Neuronal stem cell (in vitro differentiated cells): ENCODE results near the gene ATG16L2.

ENCODE experiments used
- DNase-seq: peaks from one replicate; pipeline ENCODE4 v3.0.0-alpha.2; 2013; ENCODE audit warnings: low spot score
- H2AFZ ChIP-seq: one replicate; pipeline ENCODE4 v1.6.1; 2013; ENCODE audit warnings: mild to moderate bottlenecking, low read length, inconsistent platforms
- H2AK5ac ChIP-seq: 2 replicates; pipeline ENCODE4 v1.6.1; 2013; ENCODE audit warnings: low read depth, mild to moderate bottlenecking, inconsistent platforms, low read length, moderate library complexity, mixed read lengths
- H2BK120ac ChIP-seq: 2 replicates; pipeline ENCODE4 v1.6.1; 2013; ENCODE audit warnings: low read depth, mild to moderate bottlenecking, inconsistent platforms, low read length, moderate library complexity, mixed read lengths
- H2BK12ac ChIP-seq: one replicate; pipeline ENCODE4 v1.6.1; 2013; ENCODE audit warnings: low read length, inconsistent platforms
- H2BK15ac ChIP-seq: 2 replicates; pipeline ENCODE4 v1.6.1; 2013; ENCODE audit warnings: mild to moderate bottlenecking, low read length, inconsistent platforms, mixed read lengths
- H2BK5ac ChIP-seq: one replicate; pipeline ENCODE4 v1.6.1; 2013; ENCODE audit warnings: inconsistent platforms, mild to moderate bottlenecking, low read length, moderate library complexity
- H3K14ac ChIP-seq: one replicate; pipeline ENCODE4 v1.6.1; 2013; ENCODE audit warnings: low read length, inconsistent platforms
- H3K18ac ChIP-seq: 2 replicates; pipeline ENCODE4 v1.6.1; 2013; ENCODE audit warnings: low read length, inconsistent platforms
- H3K23ac ChIP-seq: 2 replicates; pipeline ENCODE4 v1.6.1; 2013; ENCODE audit warnings: low read depth, mild to moderate bottlenecking, mixed read lengths, low read length, inconsistent platforms; ENCODE audit not compliant: poor library complexity
- H3K27ac ChIP-seq: replicated peaks from 3 replicates; pipeline ENCODE4 v1.5.1; 2013; ENCODE audit warnings: low read length, inconsistent platforms
- H3K27me3 ChIP-seq, 3 experiments: 2 replicates each; pipeline ENCODE4 v1.6.1; 2013; ENCODE audit warnings: low read length in 3 of 3, mild to moderate bottlenecking in 2 of 3, inconsistent platforms in 1 of 3, low read depth in 1 of 3, mixed read lengths in 1 of 3, moderate library complexity in 1 of 3; ENCODE audit not compliant: control insufficient read depth in 3 of 3, insufficient read depth in 3 of 3
- H3K36me3 ChIP-seq, 2 donors: replicated peaks in 1 of 2; 2 replicates each; pipeline ENCODE4 v1.6.1; 2013; ENCODE audit warnings: low read length in 2 of 2; ENCODE audit not compliant: control insufficient read depth in 2 of 2, insufficient read depth in 2 of 2
- H3K4ac ChIP-seq: 2 replicates; pipeline ENCODE4 v1.6.1; 2013; ENCODE audit warnings: inconsistent platforms, mild to moderate bottlenecking, low read length, moderate library complexity
- H3K4me1 ChIP-seq, 2 donors: 1 replicate in 1 of 2; 2 replicates in 1 of 2; pipeline ENCODE4 v1.6.1; 2013; ENCODE audit warnings: low read length in 2 of 2, low read depth in 1 of 2; ENCODE audit not compliant: control insufficient read depth in 2 of 2, insufficient read depth in 1 of 2
- H3K4me2 ChIP-seq: one replicate; pipeline ENCODE4 v1.6.1; 2013; ENCODE audit warnings: mild to moderate bottlenecking, low read length, inconsistent platforms; ENCODE audit not compliant: insufficient read depth, poor library complexity, severe bottlenecking
- H3K4me3 ChIP-seq, 2 donors: 2 replicates each; pipeline ENCODE4 v1.5.1; 2013; ENCODE audit warnings: low read length in 2 of 2, mild to moderate bottlenecking in 2 of 2, inconsistent platforms in 1 of 2, moderate library complexity in 1 of 2
- H3K79me1 ChIP-seq: one replicate; pipeline ENCODE4 v1.6.1; 2013; ENCODE audit warnings: low read depth, mild to moderate bottlenecking, inconsistent platforms, low read length, moderate library complexity
- H3K9ac ChIP-seq: one replicate; pipeline ENCODE4 v1.6.1; 2013; ENCODE audit warnings: mild to moderate bottlenecking, low read depth, low read length, inconsistent platforms; ENCODE audit not compliant: poor library complexity
- H3K9me3 ChIP-seq, 2 donors: replicated peaks in 1 of 2; 2 replicates each; pipeline versions ENCODE3 to v1.6.1; 2013; ENCODE audit warnings: low read length in 2 of 2, mild to moderate bottlenecking in 2 of 2, inconsistent platforms in 1 of 2, low read depth in 1 of 2, mixed read lengths in 1 of 2, moderate library complexity in 1 of 2; ENCODE audit not compliant: control insufficient read depth in 2 of 2, insufficient read depth in 1 of 2
- H4K8ac ChIP-seq: one replicate; pipeline ENCODE4 v1.6.1; 2013; ENCODE audit warnings: low read depth, mild to moderate bottlenecking, inconsistent platforms, low read length, moderate library complexity
- H4K91ac ChIP-seq: one replicate; pipeline ENCODE4 v1.6.1; 2013; ENCODE audit warnings: low read length, low read depth, mild to moderate bottlenecking, inconsistent platforms; ENCODE audit not compliant: poor library complexity
- WGBS, 2 donors: extraction: QIAGEN DNeasy Blood & Tissue Kit; methylation state at CpG; one replicate each; pipeline ENCODE4 v1.1.7; 2013; ENCODE audit warnings: missing lambda C conversion rate in 2 of 2, mixed read lengths in 1 of 2; ENCODE audit not compliant: insufficient read length in 2 of 2, insufficient replicate concordance in 1 of 2; ENCODE audit errors: extremely low coverage in 2 of 2; 5-methylcytosine and 5-hydroxymethylcytosine counted together

ATG16L2 gene

GRCh38 chr11:72774499-72774898 lies 39.7 kb upstream of the ATG16L2 start:
- Histone ChIP-seq H3K79me1 (no peaks in the 10 kb centered on the region), H3K9ac (no peak overlapping the region), H2BK15ac (no peak overlapping the region), H3K4me1 (peaks cover 7 to 12% of the 10 kb centered on the region in 2 donors), H2BK5ac (no peak overlapping the region), H4K91ac (no peak overlapping the region), H3K4me3 (no peak overlapping the region), H3K36me3 (no peaks in the 10 kb centered on the region), H3K27ac (no peak overlapping the region), H3K27me3 (peaks cover 0 to under 1% (median 0%) of the 10 kb centered on the region in 3 experiments), H3K14ac (peak overlapping the region; percentile 28), H2BK120ac (no peak overlapping the region), H3K23ac (no peak overlapping the region), H2AFZ (no peak overlapping the region), H3K9me3 (no peaks in the 10 kb centered on the region), H2AK5ac (no peak overlapping the region), H4K8ac (no peak overlapping the region), H2BK12ac (no peak overlapping the region), H3K18ac (no peak overlapping the region), H3K4ac (no peak overlapping the region), H3K4me2 (no peak overlapping the region)
- no CpG with 5 or more reads among the region's 6 CpGs for WGBS, 2 donors
- no peak for DNase-seq

GRCh38 chr11:72775288-72776110 lies 38.7 kb upstream of the ATG16L2 start:
- Histone ChIP-seq H3K4ac (no peak overlapping the region), H2BK5ac (no peak overlapping the region), H3K9me3 (no peaks in the 10 kb centered on the region), H3K4me2 (no peak overlapping the region), H2BK12ac (no peak overlapping the region), H2AFZ (no peak overlapping the region), H4K8ac (no peak overlapping the region), H3K4me3 (no peak overlapping the region), H3K36me3 (no peaks in the 10 kb centered on the region), H2BK15ac (no peak overlapping the region), H2BK120ac (no peak overlapping the region), H3K18ac (no peak overlapping the region), H3K79me1 (no peaks in the 10 kb centered on the region), H2AK5ac (no peak overlapping the region), H3K23ac (no peak overlapping the region), H3K14ac (no peak overlapping the region), H3K27ac (no peak overlapping the region), H4K91ac (no peak overlapping the region), H3K9ac (peak overlapping the region; percentile 1), H3K4me1 (peaks cover 7 to 16% of the 10 kb centered on the region in 2 donors), H3K27me3 (peaks cover 0 to 10% (median 5%) of the 10 kb centered on the region in 3 experiments)
- no CpG with 5 or more reads among the region's 7 CpGs for WGBS, 2 donors
- no peak for DNase-seq

- Histone ChIP-seq H2BK5ac (no peak overlapping the region), H3K36me3 (no peaks in the 10 kb centered on the region), H2AK5ac (no peak overlapping the region), H3K9me3 (no peaks in the 10 kb centered on the region), H3K27me3 (peaks cover 0 to 16% (median 13%) of the 10 kb centered on the region in 3 experiments), H2AFZ (no peak overlapping the region), H3K18ac (no peak overlapping the region), H3K14ac (no peak overlapping the region), H2BK120ac (no peak overlapping the region), H3K4me3 (no peak overlapping the region), H3K9ac (no peak overlapping the region), H3K27ac (no peak overlapping the region), H4K8ac (no peak overlapping the region), H2BK15ac (peak overlapping the region; percentile 25), H3K4me2 (no peak overlapping the region), H3K4ac (no peak overlapping the region), H3K4me1 (peaks cover 9 to 16% of the 10 kb centered on the region in 2 donors), H4K91ac (no peak overlapping the region), H2BK12ac (no peak overlapping the region), H3K23ac (no peak overlapping the region), H3K79me1 (no peaks in the 10 kb centered on the region)
- no peak for DNase-seq
- WGBS, 2 donors, result no CpG with 5 or more reads among the region's 9 CpGs
These were observed 37.9 kb upstream of the ATG16L2 start for GRCh38 chr11:72776117-72776843.
